Fibroblast of villous mesenchyme (primary cell): Measurements from ENCODE around the gene CENPA. TPM values are rescaled to one million over a fixed set of nuclear protein-coding genes. Genes with fewer than 3 reads are reported as not detected.

Experiments used
- DNase-seq: peaks from one replicate; pipeline ENCODE4 v3.0.0-alpha.2; 2010; ENCODE audit warnings: low read depth
- H3K4me3 ChIP-seq: 2 replicates; pipeline ENCODE4 v1.5.1; 2011; ENCODE audit warnings: low read depth, mild to moderate bottlenecking, low read length
- total RNA-seq: library from RNA; depleted of rRNA; stranded (reverse); fragments of >200 nt; gene quantifications from 2 replicates; pipeline ENCODE4 v1.2.3, GENCODE V29; 2012
- TF ChIP-seq, protein P1 (sequence below): IDR thresholded peaks from 2 replicates; pipeline ENCODE4 v1.5.1; 2012; ENCODE audit warnings: low read depth, mild to moderate bottlenecking, low read length; ENCODE audit not compliant: insufficient read depth

The CENPA gene
- total RNA-seq, 1 donor = 9.5 TPM

DNA sequence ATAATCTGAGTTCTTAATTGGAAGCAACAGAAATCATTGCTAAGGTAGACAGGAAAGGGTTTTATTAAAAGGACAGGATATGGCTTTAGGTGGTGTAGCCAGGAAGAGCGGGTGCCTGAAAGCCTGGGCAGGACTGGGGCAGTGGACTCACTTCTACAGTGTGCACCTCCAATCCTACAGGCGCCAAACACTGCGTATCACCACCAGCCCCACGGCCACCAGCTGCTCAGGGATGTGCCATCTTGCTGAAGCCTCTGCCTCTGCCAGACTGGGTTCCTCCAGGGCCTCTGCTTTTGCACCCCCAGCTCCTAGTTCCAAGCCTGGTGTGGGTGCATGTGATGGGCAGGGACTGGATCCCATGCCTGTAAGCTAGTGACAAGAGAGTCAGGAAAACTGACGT lies 32.4 kb downstream of the CENPA start:
- DNase-seq = no peak
- TF ChIP-seq, protein P1, sequence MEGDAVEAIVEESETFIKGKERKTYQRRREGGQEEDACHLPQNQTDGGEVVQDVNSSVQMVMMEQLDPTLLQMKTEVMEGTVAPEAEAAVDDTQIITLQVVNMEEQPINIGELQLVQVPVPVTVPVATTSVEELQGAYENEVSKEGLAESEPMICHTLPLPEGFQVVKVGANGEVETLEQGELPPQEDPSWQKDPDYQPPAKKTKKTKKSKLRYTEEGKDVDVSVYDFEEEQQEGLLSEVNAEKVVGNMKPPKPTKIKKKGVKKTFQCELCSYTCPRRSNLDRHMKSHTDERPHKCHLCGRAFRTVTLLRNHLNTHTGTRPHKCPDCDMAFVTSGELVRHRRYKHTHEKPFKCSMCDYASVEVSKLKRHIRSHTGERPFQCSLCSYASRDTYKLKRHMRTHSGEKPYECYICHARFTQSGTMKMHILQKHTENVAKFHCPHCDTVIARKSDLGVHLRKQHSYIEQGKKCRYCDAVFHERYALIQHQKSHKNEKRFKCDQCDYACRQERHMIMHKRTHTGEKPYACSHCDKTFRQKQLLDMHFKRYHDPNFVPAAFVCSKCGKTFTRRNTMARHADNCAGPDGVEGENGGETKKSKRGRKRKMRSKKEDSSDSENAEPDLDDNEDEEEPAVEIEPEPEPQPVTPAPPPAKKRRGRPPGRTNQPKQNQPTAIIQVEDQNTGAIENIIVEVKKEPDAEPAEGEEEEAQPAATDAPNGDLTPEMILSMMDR = no peak
- H3K4me3 ChIP-seq = no peak overlapping the region

DNA sequence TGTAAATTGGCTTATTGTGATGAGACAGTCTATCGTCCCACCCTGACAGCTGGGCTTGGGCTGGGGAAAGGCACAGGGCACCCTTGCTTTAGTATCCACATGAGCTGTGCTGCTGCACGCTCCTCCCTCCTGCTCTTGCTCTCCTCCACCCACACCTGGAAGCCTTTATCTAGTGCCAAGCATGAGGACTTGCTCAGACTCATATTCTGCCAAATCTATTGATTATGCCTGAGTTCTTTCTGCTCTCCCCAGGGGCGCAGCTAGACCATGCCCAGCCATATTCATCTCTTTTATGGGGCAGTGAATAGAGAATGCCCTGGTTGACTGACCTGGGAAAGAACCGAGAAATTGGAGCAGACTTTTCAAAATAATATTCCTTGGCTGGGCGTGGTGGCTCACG lies 33.1 kb downstream of the CENPA start:
- no peak for DNase-seq
- no peak overlapping the region for H3K4me3 ChIP-seq
- TF ChIP-seq, protein P1 = no peak

DNA sequence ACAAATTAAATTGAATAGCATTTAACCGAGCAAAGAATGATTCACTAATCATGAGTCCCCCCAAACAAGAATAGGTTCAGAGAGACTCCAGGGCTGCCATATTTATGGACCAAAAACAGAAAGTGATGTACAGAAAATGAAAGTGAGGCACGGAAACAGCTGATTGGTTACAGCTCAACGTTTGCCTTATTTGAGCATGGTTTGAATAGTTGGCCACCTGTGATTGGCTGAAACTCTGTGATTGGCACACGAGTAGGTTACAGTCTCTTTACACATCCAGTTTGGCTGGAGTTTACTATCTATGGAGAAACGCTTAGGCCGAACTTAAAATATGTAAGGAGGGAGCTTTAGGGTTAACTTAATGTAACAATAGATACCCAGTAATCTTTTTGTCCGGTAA lies 35.1 kb downstream of the CENPA start:
- no peak overlapping the region for H3K4me3 ChIP-seq
- no peak for DNase-seq
- TF ChIP-seq, protein P1 = no peak

DNA sequence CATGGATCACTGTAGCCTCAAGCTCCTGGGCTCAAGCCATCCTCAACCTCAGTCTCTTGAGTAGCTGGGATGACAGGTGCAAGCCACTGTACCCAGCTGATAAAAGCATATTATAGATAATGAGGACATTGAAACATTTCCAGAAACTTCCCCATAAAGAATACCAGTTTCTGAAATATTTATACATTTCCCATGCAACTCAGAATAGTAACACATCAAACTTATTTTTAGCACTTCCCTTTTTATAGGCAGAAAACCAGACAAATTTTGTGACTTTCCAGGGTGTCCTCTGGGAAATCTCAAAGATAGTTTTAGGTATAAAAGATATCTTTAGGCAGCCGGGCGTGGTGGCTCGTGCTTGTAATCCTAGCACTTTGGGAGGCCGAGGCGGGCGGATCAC lies 37.0 kb downstream of the CENPA start:
- no peak for DNase-seq
- TF ChIP-seq, protein P1 = no peak
- no peak overlapping the region for H3K4me3 ChIP-seq

DNA sequence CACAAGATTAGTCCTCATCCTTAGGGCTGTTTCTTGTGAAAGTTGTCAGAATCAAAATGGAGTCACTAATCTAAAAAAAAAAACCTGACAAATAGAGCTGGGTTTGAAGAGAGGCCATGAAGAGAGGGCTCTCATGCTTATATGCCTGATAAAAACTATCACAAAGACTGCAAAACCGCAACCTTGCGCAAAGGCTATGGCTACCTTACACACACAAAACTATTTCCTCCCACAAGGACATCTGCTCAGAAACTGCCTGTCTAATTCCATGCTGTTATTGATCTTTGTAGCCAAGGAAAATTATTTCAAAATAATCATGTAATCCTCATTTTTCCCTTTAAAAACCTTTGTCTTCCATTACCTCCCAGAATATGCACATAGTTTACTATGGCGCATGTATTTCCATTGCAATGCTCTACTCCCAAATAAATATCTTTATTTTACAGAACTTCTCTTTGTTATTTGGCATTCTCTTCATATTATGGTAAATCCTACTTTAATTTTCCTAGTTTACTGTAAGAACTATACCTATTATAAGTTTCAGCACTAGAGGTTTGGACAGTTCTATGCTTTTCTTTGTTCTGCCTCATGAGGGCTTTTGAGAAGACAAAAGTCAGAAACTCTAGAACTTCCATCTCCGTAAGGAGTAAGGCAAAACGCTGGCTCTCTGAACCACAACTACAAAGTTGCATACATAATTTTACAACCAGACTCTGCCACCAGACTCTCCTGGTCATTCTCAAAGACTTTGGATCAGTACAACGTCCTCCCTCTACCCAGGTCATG lies 52.5 kb downstream of the CENPA start:
- H3K4me3 ChIP-seq = no peak overlapping the region
- DNase-seq = peak; percentile 23
- TF ChIP-seq, protein P1 = no peak

DNA sequence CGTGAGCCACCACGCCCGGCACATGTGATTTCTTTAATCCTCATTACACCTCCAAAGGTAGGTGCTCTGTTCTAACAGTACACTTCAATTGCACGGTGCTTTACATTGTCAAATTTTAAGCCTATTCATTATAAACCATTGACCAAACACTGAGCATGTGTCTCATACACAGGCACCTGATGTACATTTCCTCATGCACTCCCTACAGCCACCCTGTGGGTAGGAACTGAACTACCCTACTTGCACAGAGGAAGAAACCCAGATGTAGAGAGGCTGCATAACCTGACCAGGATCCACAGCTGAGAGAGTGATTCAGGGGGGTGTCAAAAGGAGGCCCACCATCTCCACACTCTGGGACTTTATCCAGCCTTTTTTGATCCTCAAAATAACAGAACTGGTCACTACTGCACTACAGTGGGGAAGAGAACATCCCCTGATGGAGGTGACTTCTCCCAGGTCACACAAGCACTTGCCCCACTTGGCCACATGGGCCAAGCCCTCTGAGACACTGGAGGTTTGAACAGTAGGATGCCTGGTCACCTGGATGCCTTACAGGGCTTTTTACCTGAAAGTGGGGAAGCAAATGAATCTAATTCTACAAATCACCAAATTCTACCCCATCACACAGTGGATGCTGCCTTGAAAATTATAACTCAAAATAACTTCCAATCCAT lies 55.2 kb downstream of the CENPA start:
- DNase-seq = no peak
- TF ChIP-seq, protein P1 = peak; percentile 25
- H3K4me3 ChIP-seq = no peak overlapping the region
